ENCODE results near the gene SMYD3. TPM values are rescaled to one million over a fixed set of nuclear protein-coding genes. Genes with fewer than 3 reads are reported as not detected.
A peak's percentile ranks its signal among the peaks of the same experiment; 100 is the strongest.
"Not testable (repeated sequence)": the region's sequence is repeated elsewhere in the genome, so short reads cannot be mapped to it uniquely, and the experiment has no call there.

The SMYD3 gene
- total RNA-seq, 1 donor from 2014 or later = 80.8 TPM

DNA sequence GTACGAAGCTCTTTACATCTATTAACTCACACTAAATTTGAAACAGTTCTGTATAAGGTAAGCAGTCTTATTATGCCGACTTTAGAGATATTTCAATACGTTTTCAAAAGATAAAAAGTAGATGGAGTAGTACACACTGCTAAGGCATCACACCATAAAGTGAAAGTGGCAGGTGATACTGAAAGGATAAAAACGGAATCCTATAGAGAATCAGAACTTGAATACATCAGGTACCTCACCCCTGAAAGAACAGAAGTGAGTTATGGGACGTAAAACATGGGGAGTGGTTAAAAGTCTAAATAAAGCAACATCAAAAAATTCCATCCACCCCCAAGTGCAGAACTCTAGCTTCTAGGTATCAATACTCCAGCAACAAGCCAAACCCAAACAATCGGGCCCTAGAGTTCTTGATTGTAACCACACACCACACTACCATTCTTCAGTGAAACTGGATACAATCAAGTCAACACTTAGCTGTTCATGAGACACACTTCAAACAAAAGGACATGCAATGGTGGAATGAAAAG is 142.6 kb downstream of the SMYD3 start:
- peaks cover 19% of the 10 kb centered on the region for H3K36me3 Mint-ChIP-seq (ENCODE audit: low read depth, unreplicated experiment)
- H3K27me3 Mint-ChIP-seq (ENCODE audit: low read depth, unreplicated experiment) = no peaks in the 10 kb centered on the region
- peaks cover 3% of the 10 kb centered on the region for H3K4me1 Mint-ChIP-seq (ENCODE audit: low read depth, unreplicated experiment)
- H3K9me3 Mint-ChIP-seq (ENCODE audit: unreplicated experiment) = peaks cover 12% of the 10 kb centered on the region
- no peak overlapping the region for H3K9ac ChIP-seq (ENCODE audit: low read length)
- no peak overlapping the region for H3K4me2 ChIP-seq (ENCODE audit: low read length)
- no peak overlapping the region for H3K4me3 ChIP-seq (ENCODE audit: insufficient read depth, low read depth, low read length)
- H3K27me3 ChIP-seq (ENCODE audit: insufficient read depth, low read length) = no peaks in the 10 kb centered on the region
- H3K4me1 ChIP-seq (ENCODE audit: insufficient read depth, low read length) = no peaks in the 10 kb centered on the region
- FAIRE-seq (no peak), DNase-seq (ENCODE audit: low read depth) (no peak)
- H3K27ac ChIP-seq (ENCODE audit: low read depth, low read length) = no peak overlapping the region
- H3K27ac Mint-ChIP-seq (ENCODE audit: unreplicated experiment) = no peak overlapping the region
- no peaks in the 10 kb centered on the region for H4K20me1 ChIP-seq (ENCODE audit: insufficient read depth, low read length)
- no peaks in the 10 kb centered on the region for H3K79me2 ChIP-seq (ENCODE audit: insufficient read depth, low read length)
- H3K36me3 ChIP-seq (ENCODE audit: insufficient read depth, low read length) = no peaks in the 10 kb centered on the region
- no peak overlapping the region for H2AFZ ChIP-seq (ENCODE audit: low read depth, low read length)
- TF ChIP-seq, protein P1, sequence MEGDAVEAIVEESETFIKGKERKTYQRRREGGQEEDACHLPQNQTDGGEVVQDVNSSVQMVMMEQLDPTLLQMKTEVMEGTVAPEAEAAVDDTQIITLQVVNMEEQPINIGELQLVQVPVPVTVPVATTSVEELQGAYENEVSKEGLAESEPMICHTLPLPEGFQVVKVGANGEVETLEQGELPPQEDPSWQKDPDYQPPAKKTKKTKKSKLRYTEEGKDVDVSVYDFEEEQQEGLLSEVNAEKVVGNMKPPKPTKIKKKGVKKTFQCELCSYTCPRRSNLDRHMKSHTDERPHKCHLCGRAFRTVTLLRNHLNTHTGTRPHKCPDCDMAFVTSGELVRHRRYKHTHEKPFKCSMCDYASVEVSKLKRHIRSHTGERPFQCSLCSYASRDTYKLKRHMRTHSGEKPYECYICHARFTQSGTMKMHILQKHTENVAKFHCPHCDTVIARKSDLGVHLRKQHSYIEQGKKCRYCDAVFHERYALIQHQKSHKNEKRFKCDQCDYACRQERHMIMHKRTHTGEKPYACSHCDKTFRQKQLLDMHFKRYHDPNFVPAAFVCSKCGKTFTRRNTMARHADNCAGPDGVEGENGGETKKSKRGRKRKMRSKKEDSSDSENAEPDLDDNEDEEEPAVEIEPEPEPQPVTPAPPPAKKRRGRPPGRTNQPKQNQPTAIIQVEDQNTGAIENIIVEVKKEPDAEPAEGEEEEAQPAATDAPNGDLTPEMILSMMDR (IDR thresholded peaks at IDR 0.05; ENCODE audit: insufficient read depth, low read depth, low read length) = no peak
- TF ChIP-seq EZH2 (IDR thresholded peaks at IDR 0.05; ENCODE audit: insufficient read depth, low read length) = no peak
- no peak overlapping the region for H3K4me3 Mint-ChIP-seq (ENCODE audit: unreplicated experiment)
- no peaks in the 10 kb centered on the region for H3K9me3 ChIP-seq (ENCODE audit: insufficient read depth, low read depth, low read length)

- H3K9me3 ChIP-seq (ENCODE audit: insufficient read depth, low read depth, low read length); H3K4me3 ChIP-seq (ENCODE audit: insufficient read depth, low read depth, low read length); H3K36me3 ChIP-seq (ENCODE audit: insufficient read depth, low read length); H3K79me2 ChIP-seq (ENCODE audit: insufficient read depth, low read length); H2AFZ ChIP-seq (ENCODE audit: low read depth, low read length); FAIRE-seq; H3K27me3 ChIP-seq (ENCODE audit: insufficient read depth, low read length); H4K20me1 ChIP-seq (ENCODE audit: insufficient read depth, low read length); H3K27me3 Mint-ChIP-seq (ENCODE audit: low read depth, unreplicated experiment): not testable (repeated sequence)
- peaks cover 51% of the 10 kb centered on the region for H3K4me1 Mint-ChIP-seq (ENCODE audit: low read depth, unreplicated experiment)
- peak overlapping the region; percentile 99 for H3K27ac Mint-ChIP-seq (ENCODE audit: unreplicated experiment)
- Histone ChIP-seq H3K27ac (ENCODE audit: low read depth, low read length) (peak overlapping the region; percentile 68), H3K4me1 (ENCODE audit: insufficient read depth, low read length) (peaks cover 16% of the 10 kb centered on the region), H3K9ac (ENCODE audit: low read length) (peak overlapping the region; percentile 46), H3K4me2 (ENCODE audit: low read length) (peak overlapping the region; percentile 19)
- H3K9me3 Mint-ChIP-seq (ENCODE audit: unreplicated experiment) = peaks cover 22% of the 10 kb centered on the region
- H3K4me3 Mint-ChIP-seq (ENCODE audit: unreplicated experiment) = peak overlapping the region; percentile 35
- H3K36me3 Mint-ChIP-seq (ENCODE audit: low read depth, unreplicated experiment) = peaks cover 20% of the 10 kb centered on the region
- peak; percentile 90 for DNase-seq (ENCODE audit: low read depth)
These were observed 150.0 kb downstream of the SMYD3 start for GRCh38 chr1:246357014-246357598.

DNA sequence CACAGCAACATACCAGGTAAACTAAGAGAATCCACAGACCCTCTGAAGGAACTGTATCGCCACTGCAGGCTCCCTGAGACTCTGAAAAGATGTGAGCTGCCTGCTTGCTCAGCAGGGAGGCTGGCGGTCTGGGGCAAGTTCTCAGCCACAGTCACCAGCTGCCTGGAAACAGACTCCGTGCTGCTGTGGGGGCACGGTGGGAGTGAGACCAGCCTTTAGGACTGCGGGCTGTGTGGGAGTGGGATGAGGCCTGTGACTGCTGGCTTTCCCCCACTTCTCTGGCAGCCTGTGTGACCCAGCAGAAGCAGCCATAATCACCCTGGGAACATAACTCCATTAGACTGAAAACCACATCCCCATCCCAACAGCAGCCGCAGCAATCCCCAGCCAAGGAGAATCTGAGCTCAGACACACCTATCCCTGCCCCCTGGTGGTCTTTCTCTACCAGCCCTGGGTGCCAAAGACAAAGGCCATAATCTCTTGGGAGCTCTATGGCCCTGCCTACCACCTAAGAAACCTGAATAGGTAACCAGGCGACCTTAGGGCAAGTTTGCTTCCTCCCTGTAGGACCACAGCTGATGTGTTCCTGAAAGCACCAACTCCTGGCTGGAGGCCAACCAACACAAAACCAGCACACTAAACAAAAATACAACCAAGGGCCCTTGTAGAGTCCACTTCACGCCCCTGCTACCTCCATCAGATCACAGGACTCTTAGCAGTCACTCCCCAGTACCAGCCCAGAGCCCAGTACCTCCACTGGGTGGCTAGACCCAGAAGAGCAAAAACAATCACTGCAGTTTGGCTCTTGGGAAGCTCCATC is 151.5 kb downstream of the SMYD3 start:
- Histone ChIP-seq H3K79me2 (ENCODE audit: insufficient read depth, low read length) (no peaks in the 10 kb centered on the region), H3K4me3 (ENCODE audit: insufficient read depth, low read depth, low read length) (no peak overlapping the region), H3K36me3 (ENCODE audit: insufficient read depth, low read length) (no peaks in the 10 kb centered on the region), H3K27ac (ENCODE audit: low read depth, low read length) (peak overlapping the region; percentile 68), H3K9ac (ENCODE audit: low read length) (peak overlapping the region; percentile 46), H4K20me1 (ENCODE audit: insufficient read depth, low read length) (no peaks in the 10 kb centered on the region), H3K4me2 (ENCODE audit: low read length) (peak overlapping the region; percentile 66), H3K9me3 (ENCODE audit: insufficient read depth, low read depth, low read length) (no peaks in the 10 kb centered on the region), H2AFZ (ENCODE audit: low read depth, low read length) (peak overlapping the region; percentile 39), H3K27me3 (ENCODE audit: insufficient read depth, low read length) (no peaks in the 10 kb centered on the region), H3K4me1 (ENCODE audit: insufficient read depth, low read length) (peaks cover 16% of the 10 kb centered on the region)
- peaks cover 18% of the 10 kb centered on the region for H3K9me3 Mint-ChIP-seq (ENCODE audit: unreplicated experiment)
- DNase-seq (ENCODE audit: low read depth) (peak; percentile 51), FAIRE-seq (no peak)
- TF ChIP-seq, protein P1 (IDR thresholded peaks at IDR 0.05; ENCODE audit: insufficient read depth, low read depth, low read length) = no peak
- no peak for TF ChIP-seq EZH2 (IDR thresholded peaks at IDR 0.05; ENCODE audit: insufficient read depth, low read length)
- peak overlapping the region; percentile 68 for H3K4me3 Mint-ChIP-seq (ENCODE audit: unreplicated experiment)
- H3K36me3 Mint-ChIP-seq (ENCODE audit: low read depth, unreplicated experiment) = peaks cover 10% of the 10 kb centered on the region
- peak overlapping the region; percentile 99 for H3K27ac Mint-ChIP-seq (ENCODE audit: unreplicated experiment)
- H3K4me1 Mint-ChIP-seq (ENCODE audit: low read depth, unreplicated experiment) = peaks cover 52% of the 10 kb centered on the region
- no peaks in the 10 kb centered on the region for H3K27me3 Mint-ChIP-seq (ENCODE audit: low read depth, unreplicated experiment)

All from astrocyte (in vitro differentiated cells and primary cell).